Upper lobe of left lung (tissue), 4 donors: ENCODE results near the gene LIPG.
"Not testable (repeated sequence)": the region's sequence is repeated elsewhere in the genome, so short reads cannot be mapped to it uniquely, and the experiment has no call there.

ENCODE experiments used
- CTCF ChIP-seq, 6 experiments: fragments of 450-650 bp in 4 of 6; fragments of 200-600 bp in 2 of 6; sonication (generic) in 2 of 6; IDR thresholded peaks; one replicate each; pipeline ENCODE4 v1.5.1; 2016 to 2019; ENCODE audit warnings: antibody characterized with exemption in 6 of 6
- POLR2A ChIP-seq, 4 donors: fragments of 450-650 bp; IDR thresholded peaks; one replicate each; pipeline ENCODE4 v1.5.1; 2016 to 2017; ENCODE audit warnings: antibody characterized with exemption in 4 of 4, mild to moderate bottlenecking in 2 of 4

DNA sequence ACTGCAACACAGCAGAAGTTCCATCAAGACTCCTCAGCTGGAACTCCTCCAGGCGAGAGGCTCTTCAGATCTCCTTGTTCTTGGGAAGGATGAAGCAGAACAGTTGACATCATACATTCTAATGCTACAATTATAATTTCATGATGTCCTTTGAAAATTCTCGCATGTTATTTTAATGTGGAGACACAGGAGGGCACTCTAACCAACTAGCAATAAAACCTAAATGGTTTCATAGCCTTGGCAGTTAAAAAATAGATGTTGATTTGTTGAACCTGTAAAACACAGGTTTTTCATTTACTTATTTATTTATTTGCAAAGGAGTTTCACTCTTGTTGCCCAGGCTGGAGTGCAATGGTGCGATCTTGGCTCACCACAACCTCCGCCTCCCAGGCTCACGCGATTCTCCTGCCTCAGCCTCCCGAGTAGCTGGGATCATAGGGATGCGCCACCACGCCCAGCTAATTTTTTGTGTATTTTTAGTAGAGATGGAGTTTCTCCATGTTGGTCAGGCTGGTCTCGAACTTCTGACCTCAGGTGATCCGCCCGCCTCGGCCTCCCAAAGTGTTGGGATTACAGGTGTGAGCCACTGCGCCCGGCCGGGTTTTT, 2.4 kb upstream of the LIPG start:
- TF ChIP-seq POLR2A (IDR thresholded peaks at IDR 0.05): not testable (repeated sequence)
- peak in 4 of 6 experiments; percentile 46 to 50 (median 48) for TF ChIP-seq CTCF (IDR thresholded peaks at IDR 0.05)
